Natural killer cell (primary cell): ENCODE results near the gene SNRNP27. TPM values are rescaled to one million over a fixed set of nuclear protein-coding genes. Genes with fewer than 3 reads are reported as not detected.

Experiments
- ATAC-seq, 3 donors: fragments of 150-1000 bp in 2 of 3; fragments of 200-7000 bp in 1 of 3; cut with Tn5 transposase; 1 replicate in 1 of 3; 2 replicates in 2 of 3; pipeline ENCODE4 v1.10.0; 2021; ENCODE audit warnings: mild to moderate bottlenecking in 2 of 3, moderate library complexity in 2 of 3
- DNase-seq, 2 donors: peaks; one replicate each; pipeline versions ENCODE4 v3.0.0 to v3.0.0-alpha.2; 2013 to 2021; ENCODE audit warnings: mixed read lengths in 1 of 2
- H3K27ac ChIP-seq: one replicate; pipeline ENCODE4 v1.5.1; 2013; ENCODE audit warnings: mild to moderate bottlenecking, low read length
- H3K27me3 ChIP-seq: one replicate; pipeline ENCODE4 v1.6.1; 2013; ENCODE audit warnings: low read length; ENCODE audit not compliant: control insufficient read depth, insufficient read depth
- H3K36me3 ChIP-seq: one replicate; pipeline ENCODE4 v1.6.1; 2013; ENCODE audit warnings: low read length; ENCODE audit not compliant: control insufficient read depth, insufficient read depth
- H3K4me1 ChIP-seq: one replicate; pipeline ENCODE4 v1.6.1; 2013; ENCODE audit warnings: low read length; ENCODE audit not compliant: control insufficient read depth, insufficient read depth
- H3K4me3 ChIP-seq: one replicate; pipeline ENCODE4 v1.5.1; 2013; ENCODE audit warnings: low read length
- H3K9me3 ChIP-seq: one replicate; pipeline ENCODE4 v1.6.1; 2013; ENCODE audit warnings: low read length; ENCODE audit not compliant: control insufficient read depth, insufficient read depth
- H3K27ac Mint-ChIP-seq, 2 donors: one replicate each; pipeline ENCODE4 v1.8.0; 2022; ENCODE audit warnings: mild to moderate bottlenecking in 2 of 2, mixed read lengths in 2 of 2, moderate library complexity in 1 of 2
- H3K27me3 Mint-ChIP-seq, 2 donors: one replicate each; pipeline ENCODE4 v1.8.0; 2022; ENCODE audit warnings: low read depth in 2 of 2, mixed read lengths in 2 of 2
- H3K36me3 Mint-ChIP-seq: one replicate; pipeline ENCODE4 v1.8.0; 2022; ENCODE audit warnings: mixed read lengths
- H3K4me1 Mint-ChIP-seq, 2 donors: one replicate each; pipeline ENCODE4 v1.8.0; 2022; ENCODE audit warnings: mixed read lengths in 2 of 2
- H3K4me3 Mint-ChIP-seq: one replicate; pipeline ENCODE4 v1.8.0; 2022; ENCODE audit warnings: mild to moderate bottlenecking, moderate library complexity, mixed read lengths
- H3K9me3 Mint-ChIP-seq, 2 donors: one replicate each; pipeline ENCODE4 v1.8.0; 2022; ENCODE audit warnings: mixed read lengths in 2 of 2
- CTCF ChIP-seq: fragments of 200-600 bp; IDR thresholded peaks from one replicate; pipeline ENCODE4 v1.8.0; 2022; ENCODE audit warnings: antibody characterized with exemption
- WGBS: methylation state at CpG from one replicate; pipeline ENCODE4 v1.1.7; 2013; ENCODE audit warnings: missing lambda C conversion rate; ENCODE audit not compliant: insufficient coverage; 5-methylcytosine and 5-hydroxymethylcytosine counted together
- intact Hi-C: fragments of 100-400 bp; cut with micrococcal nuclease; formaldehyde crosslinking; loops from one replicate; pipeline ENCODE4 v1.14.2; 2022
- total RNA-seq, 4 donors: library from RNA; stranded (reverse); fragments of 120-200 nt in 1 of 4; gene quantifications; one replicate each; pipeline versions ENCODE4 v1.2.3 to v1.2.4, GENCODE V29; 2013 to 2022

Gene SNRNP27
- total RNA-seq, 3 donors from 2014 or later (not counting 1 experiment from before 2014, with no cell fraction given), result 53.2 to 61.5 (median 58.2) TPM

GRCh38 chr2:69846182-69847067 is 47.3 kb upstream of the SNRNP27 start:
- no peak for TF ChIP-seq CTCF
- Mint-ChIP-seq H3K9me3 (no peaks in the 10 kb centered on the region), H3K4me3 (no peak overlapping the region), H3K27me3 (no peaks in the 10 kb centered on the region), H3K4me1 (no peaks in the 10 kb centered on the region), H3K36me3 (no peaks in the 10 kb centered on the region), H3K27ac (peak overlapping the region; percentile 12 to 41)
- Histone ChIP-seq H3K4me1 (no peaks in the 10 kb centered on the region), H3K27me3 (no peaks in the 10 kb centered on the region), H3K9me3 (no peaks in the 10 kb centered on the region), H3K27ac (no peak overlapping the region), H3K36me3 (peaks cover 69% of the 10 kb centered on the region), H3K4me3 (no peak overlapping the region)
- ATAC-seq, result no peak
- WGBS, result 98% methylated on average over 5 of the region's 9 CpGs
- no peak for DNase-seq
- intact Hi-C loops, result no loop called here

- peaks cover 67% of the 10 kb centered on the region for H3K36me3 ChIP-seq
Measured at GRCh38 chr2:69847068-69847828, 46.5 kb upstream of the SNRNP27 start.

GRCh38 chr2:69848186-69848790 is 45.5 kb upstream of the SNRNP27 start:
- no peak for ATAC-seq
- Histone ChIP-seq H3K27me3 (no peaks in the 10 kb centered on the region), H3K4me1 (no peaks in the 10 kb centered on the region), H3K4me3 (no peak overlapping the region), H3K27ac (no peak overlapping the region), H3K36me3 (peaks cover 68% of the 10 kb centered on the region), H3K9me3 (no peaks in the 10 kb centered on the region)
- intact Hi-C loops, result no loop called here
- H3K27ac Mint-ChIP-seq, result no peak overlapping the region
- H3K9me3 Mint-ChIP-seq, result no peaks in the 10 kb centered on the region
- no peaks in the 10 kb centered on the region for H3K27me3 Mint-ChIP-seq
- no peak overlapping the region for H3K4me3 Mint-ChIP-seq
- H3K36me3 Mint-ChIP-seq, result no peaks in the 10 kb centered on the region
- no peak for DNase-seq
- 100% methylated on average over 4 of the region's 7 CpGs for WGBS
- no peaks in the 10 kb centered on the region for H3K4me1 Mint-ChIP-seq
- TF ChIP-seq CTCF, result no peak

More at GRCh38 chr2:69847068-69847828, 46.5 kb upstream of the SNRNP27 start:
- 94% methylated on average over 4 of the region's 5 CpGs for WGBS
- no peaks in the 10 kb centered on the region for H3K4me1 ChIP-seq
- no peaks in the 10 kb centered on the region for H3K9me3 Mint-ChIP-seq
- H3K36me3 Mint-ChIP-seq, result no peaks in the 10 kb centered on the region
- H3K4me1 Mint-ChIP-seq, result no peaks in the 10 kb centered on the region
- no peaks in the 10 kb centered on the region for H3K9me3 ChIP-seq
- H3K27ac Mint-ChIP-seq, result peak overlapping the region in 1 of 2 donors; percentile 12
- H3K4me3 Mint-ChIP-seq, result no peak overlapping the region
- no peak for DNase-seq
- intact Hi-C loops, result no loop called here
- no peak overlapping the region for H3K27ac ChIP-seq
- TF ChIP-seq CTCF, result no peak
- H3K27me3 Mint-ChIP-seq, result no peaks in the 10 kb centered on the region
- H3K4me3 ChIP-seq, result no peak overlapping the region
- no peaks in the 10 kb centered on the region for H3K27me3 ChIP-seq
- ATAC-seq, result no peak
